MM.1S (cell line): Measurements from ENCODE around the gene CCND1.

Experiments
- DNase-seq: peaks from one replicate; pipeline ENCODE4 v3.0.0-alpha.2; 2015
- H2AFZ ChIP-seq: fragments of 300-600 bp; sonication (generic); 2 replicates; pipeline ENCODE4 v1.6.0; 2016; ENCODE audit warnings: antibody characterized with exemption, low read length
- H3F3A ChIP-seq: fragments of 300-600 bp; sonication (generic); 2 replicates; pipeline ENCODE4 v1.6.1; 2016; ENCODE audit warnings: mild to moderate bottlenecking, antibody characterized with exemption, low read length, moderate library complexity, mixed read lengths; ENCODE audit not compliant: insufficient read depth
- H3K27ac ChIP-seq: fragments of 300-600 bp; sonication (generic); 2 replicates; pipeline ENCODE4 v1.5.1; 2016; ENCODE audit warnings: mild to moderate bottlenecking, low read length
- H3K27me3 ChIP-seq: fragments of 300-600 bp; sonication (generic); replicated peaks from 2 replicates; pipeline ENCODE4 v1.6.0; 2016; ENCODE audit warnings: low read length; ENCODE audit not compliant: insufficient read depth
- H3K36me3 ChIP-seq: fragments of 300-600 bp; sonication (generic); replicated peaks from 2 replicates; pipeline ENCODE4 v1.6.1; 2016; ENCODE audit warnings: mild to moderate bottlenecking, low read length, mixed read lengths; ENCODE audit not compliant: insufficient read depth
- H3K4me1 ChIP-seq: fragments of 300-600 bp; sonication (generic); 2 replicates; pipeline ENCODE4 v1.6.1; 2016; ENCODE audit warnings: low read length, mixed read lengths
- H3K4me2 ChIP-seq: fragments of 300-600 bp; sonication (generic); 2 replicates; pipeline ENCODE4 v1.6.0; 2016; ENCODE audit warnings: low read depth, low read length
- H3K4me3 ChIP-seq: fragments of 300-600 bp; sonication (generic); 2 replicates; pipeline ENCODE4 v1.5.1; 2016; ENCODE audit warnings: low read length, mixed read lengths
- H3K79me2 ChIP-seq: fragments of 300-600 bp; sonication (generic); 2 replicates; pipeline ENCODE4 v1.6.1; 2016; ENCODE audit warnings: mixed run types, low read length, mixed read lengths
- H3K9ac ChIP-seq: fragments of 300-600 bp; sonication (generic); 2 replicates; pipeline ENCODE4 v1.6.1; 2016; ENCODE audit warnings: low read length, mixed read lengths
- H3K9me2 ChIP-seq: fragments of 300-600 bp; sonication (generic); replicated peaks from 2 replicates; pipeline ENCODE4 v1.6.1; 2016; ENCODE audit warnings: mild to moderate bottlenecking, low read length, mixed read lengths; ENCODE audit not compliant: insufficient read depth
- H3K9me3 ChIP-seq: fragments of 300-600 bp; sonication (generic); replicated peaks from 2 replicates; pipeline ENCODE4 v1.6.1; 2016; ENCODE audit warnings: mild to moderate bottlenecking, low read length, mixed read lengths; ENCODE audit not compliant: insufficient read depth
- H4K20me1 ChIP-seq: fragments of 300-600 bp; sonication (generic); 2 replicates; pipeline ENCODE4 v1.6.1; 2016; ENCODE audit warnings: mild to moderate bottlenecking, low read length, moderate library complexity, mixed read lengths; ENCODE audit not compliant: insufficient read depth
- EZH2 ChIP-seq: fragments of 300-600 bp; sonication (generic); optimal IDR thresholded peaks from 2 replicates; pipeline ENCODE3; 2017; ENCODE audit warnings: low read depth, mild to moderate bottlenecking, antibody characterized with exemption, low read length, mixed read lengths
- EZH2phosphoT487 ChIP-seq: fragments of 300-600 bp; sonication (generic); IDR thresholded peaks from 2 replicates; pipeline ENCODE4 v1.6.1; 2018; ENCODE audit warnings: antibody characterized with exemption, low read length
- TF ChIP-seq, protein P1 (sequence below): fragments of 300-600 bp; sonication (generic); IDR thresholded peaks from 2 replicates; pipeline ENCODE4 v1.5.1; 2016; ENCODE audit warnings: antibody characterized with exemption, low read length, mixed read lengths

The CCND1 gene

DNA sequence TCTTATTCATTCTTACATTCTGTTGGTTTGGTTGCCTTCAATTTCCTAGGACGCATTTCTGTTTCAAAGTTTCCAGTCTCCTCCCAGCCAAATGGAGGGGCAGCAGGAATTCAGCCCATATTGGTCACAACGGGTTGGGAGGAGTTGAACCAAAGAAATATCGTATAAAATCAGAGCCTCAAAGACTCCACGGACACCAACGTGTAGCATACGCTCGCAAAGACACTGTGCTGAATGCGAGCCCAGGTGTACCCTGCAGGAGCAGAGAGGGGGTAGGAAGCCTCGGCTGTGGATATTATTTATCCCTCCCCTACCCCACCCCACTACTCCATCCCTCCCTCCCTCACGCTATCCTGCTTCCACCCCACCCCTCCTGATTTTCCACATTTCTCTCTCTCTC is 15.5 kb upstream of the CCND1 start:
- H3K9ac ChIP-seq = no peak overlapping the region
- TF ChIP-seq EZH2phosphoT487 = no peak
- no peak for TF ChIP-seq EZH2
- TF ChIP-seq, protein P1, sequence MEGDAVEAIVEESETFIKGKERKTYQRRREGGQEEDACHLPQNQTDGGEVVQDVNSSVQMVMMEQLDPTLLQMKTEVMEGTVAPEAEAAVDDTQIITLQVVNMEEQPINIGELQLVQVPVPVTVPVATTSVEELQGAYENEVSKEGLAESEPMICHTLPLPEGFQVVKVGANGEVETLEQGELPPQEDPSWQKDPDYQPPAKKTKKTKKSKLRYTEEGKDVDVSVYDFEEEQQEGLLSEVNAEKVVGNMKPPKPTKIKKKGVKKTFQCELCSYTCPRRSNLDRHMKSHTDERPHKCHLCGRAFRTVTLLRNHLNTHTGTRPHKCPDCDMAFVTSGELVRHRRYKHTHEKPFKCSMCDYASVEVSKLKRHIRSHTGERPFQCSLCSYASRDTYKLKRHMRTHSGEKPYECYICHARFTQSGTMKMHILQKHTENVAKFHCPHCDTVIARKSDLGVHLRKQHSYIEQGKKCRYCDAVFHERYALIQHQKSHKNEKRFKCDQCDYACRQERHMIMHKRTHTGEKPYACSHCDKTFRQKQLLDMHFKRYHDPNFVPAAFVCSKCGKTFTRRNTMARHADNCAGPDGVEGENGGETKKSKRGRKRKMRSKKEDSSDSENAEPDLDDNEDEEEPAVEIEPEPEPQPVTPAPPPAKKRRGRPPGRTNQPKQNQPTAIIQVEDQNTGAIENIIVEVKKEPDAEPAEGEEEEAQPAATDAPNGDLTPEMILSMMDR = no peak
- H3K4me1 ChIP-seq = 0 out of 2 replicates have a peak, but pooled peaks cover 5% of the 10 kb centered on the region
- H3K27ac ChIP-seq = no peak overlapping the region
- H2AFZ ChIP-seq = no peak overlapping the region
- H3K27me3 ChIP-seq = 0 out of 2 replicates have a peak, but pooled peaks cover 4% of the 10 kb centered on the region
- H3K9me3 ChIP-seq = no peaks in the 10 kb centered on the region
- no peaks in the 10 kb centered on the region for H3K36me3 ChIP-seq
- H3K4me3 ChIP-seq = no peak overlapping the region
- no peak for DNase-seq
- H4K20me1 ChIP-seq = no peaks in the 10 kb centered on the region
- 0 out of 2 replicates have a peak, but pooled peaks cover 4% of the 10 kb centered on the region for H3F3A ChIP-seq
- no peaks in the 10 kb centered on the region for H3K9me2 ChIP-seq
- no peaks in the 10 kb centered on the region for H3K79me2 ChIP-seq
- no peak overlapping the region for H3K4me2 ChIP-seq

DNA sequence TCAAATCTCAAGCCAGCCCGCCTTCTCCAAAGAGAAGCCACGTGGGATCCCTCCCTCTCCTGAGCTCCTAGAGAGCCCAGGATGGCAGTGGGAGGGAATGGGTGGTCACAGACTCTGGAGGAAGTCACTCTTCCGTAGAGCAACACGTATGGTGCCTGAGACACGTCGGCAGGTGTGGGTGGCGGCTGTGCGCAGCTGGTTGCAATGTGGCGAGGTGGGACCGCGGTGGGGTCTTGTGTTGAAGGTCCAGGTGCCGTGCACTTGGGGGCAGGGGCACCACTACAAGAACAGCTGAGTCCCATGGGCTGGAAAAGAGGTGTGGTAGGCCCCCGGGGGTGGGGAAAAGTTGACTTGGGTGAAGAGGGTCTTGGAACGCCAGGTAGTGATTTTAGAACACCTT is 13.4 kb upstream of the CCND1 start:
- TF ChIP-seq, protein P1 = no peak
- TF ChIP-seq EZH2phosphoT487 = no peak
- TF ChIP-seq EZH2 = no peak
- Histone ChIP-seq H3K27me3 (0 out of 2 replicates have a peak, but pooled peaks cover 4% of the 10 kb centered on the region), H3K27ac (no peak overlapping the region)

DNA sequence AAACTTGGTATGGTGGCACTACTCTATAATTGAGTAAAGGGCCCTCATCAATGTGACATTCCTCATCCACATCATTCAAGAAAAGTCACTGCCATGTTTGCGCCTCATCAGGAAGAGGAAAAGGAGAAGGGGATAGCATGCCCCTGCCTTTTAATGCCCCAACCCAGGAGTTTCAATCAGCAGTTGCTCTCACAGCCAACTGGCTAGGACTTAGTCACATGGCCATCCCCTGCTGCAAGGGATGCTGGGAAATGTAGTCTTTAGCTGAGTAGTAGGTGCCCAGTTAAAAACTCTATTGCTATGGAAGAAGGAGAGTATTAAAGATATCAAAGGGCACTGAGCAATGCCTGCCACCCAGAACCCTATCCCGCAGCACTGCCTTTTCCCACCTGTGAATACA is 10.9 kb upstream of the CCND1 start:
- Histone ChIP-seq H3K4me3 (no peak overlapping the region), H3K4me2 (no peak overlapping the region), H3K27ac (no peak overlapping the region), H3K9me3 (no peaks in the 10 kb centered on the region), H4K20me1 (no peaks in the 10 kb centered on the region), H3K27me3 (0 out of 2 replicates have a peak, but pooled peaks cover 4% of the 10 kb centered on the region), H3K9me2 (no peaks in the 10 kb centered on the region), H3F3A (no peaks in the 10 kb centered on the region), H3K9ac (no peak overlapping the region), H3K79me2 (no peaks in the 10 kb centered on the region), H3K4me1 (no peaks in the 10 kb centered on the region), H3K36me3 (no peaks in the 10 kb centered on the region), H2AFZ (no peak overlapping the region)
- no peak for TF ChIP-seq EZH2phosphoT487
- no peak for TF ChIP-seq EZH2
- TF ChIP-seq, protein P1 = no peak
- no peak for DNase-seq

More for the DNA sequence above, 13.4 kb upstream of the CCND1 start:
- no peaks in the 10 kb centered on the region for H4K20me1 ChIP-seq
- no peaks in the 10 kb centered on the region for H3K36me3 ChIP-seq
- H3K9me2 ChIP-seq = no peaks in the 10 kb centered on the region
- H3K79me2 ChIP-seq = no peaks in the 10 kb centered on the region
- 0 out of 2 replicates have a peak, but pooled peaks cover 5% of the 10 kb centered on the region for H3K4me1 ChIP-seq
- no peak for DNase-seq
- no peak overlapping the region for H3K4me2 ChIP-seq
- 0 out of 2 replicates have a peak, but pooled peaks cover 4% of the 10 kb centered on the region for H3F3A ChIP-seq
- no peak overlapping the region for H3K9ac ChIP-seq
- H3K4me3 ChIP-seq = no peak overlapping the region
- no peak overlapping the region for H2AFZ ChIP-seq
- H3K9me3 ChIP-seq = no peaks in the 10 kb centered on the region
